ENCODE results near the gene PLA2G4C.

The PLA2G4C gene

GRCh38 chr19:48023011-48023410 is 87.6 kb downstream of the PLA2G4C start:
- TF ChIP-seq CTCF (IDR thresholded peaks at IDR 0.05; ENCODE audit: control insufficient read depth, extremely low read depth, insufficient read depth), result no peak
- no peak for DNase-seq (ENCODE audit: low read depth)
- H3K4me3 ChIP-seq (ENCODE audit: low read depth, low read length), result no peak overlapping the region

GRCh38 chr19:48020686-48021085 is 89.9 kb downstream of the PLA2G4C start:
- no peak for DNase-seq (ENCODE audit: low read depth)
- no peak for TF ChIP-seq CTCF (IDR thresholded peaks at IDR 0.05; ENCODE audit: control insufficient read depth, extremely low read depth, insufficient read depth)
- no peak overlapping the region for H3K4me3 ChIP-seq (ENCODE audit: low read depth, low read length)

- no peak for DNase-seq (ENCODE audit: low read depth)
- H3K4me3 ChIP-seq (ENCODE audit: low read depth, low read length), result no peak overlapping the region
- TF ChIP-seq CTCF (IDR thresholded peaks at IDR 0.05; ENCODE audit: control insufficient read depth, extremely low read depth, insufficient read depth), result no peak
Measured at GRCh38 chr19:48010932-48011758, 99.5 kb downstream of the PLA2G4C start.

- DNase-seq (ENCODE audit: low read depth), result no peak
- TF ChIP-seq CTCF (IDR thresholded peaks at IDR 0.05; ENCODE audit: control insufficient read depth, extremely low read depth, insufficient read depth), result 0 out of 2 replicates have a peak, but pooled peaks have one; percentile 4
- no peak overlapping the region for H3K4me3 ChIP-seq (ENCODE audit: low read depth, low read length)
Measured at GRCh38 chr19:48006762-48007161, 103.9 kb downstream of the PLA2G4C start.

- no peak for TF ChIP-seq CTCF (IDR thresholded peaks at IDR 0.05; ENCODE audit: control insufficient read depth, extremely low read depth, insufficient read depth)
- H3K4me3 ChIP-seq (ENCODE audit: low read depth, low read length), result no peak overlapping the region
- DNase-seq (ENCODE audit: low read depth), result no peak
Measured at GRCh38 chr19:48004236-48004635, 106.4 kb downstream of the PLA2G4C start.

- no peak overlapping the region for H3K4me3 ChIP-seq (ENCODE audit: low read depth, low read length)
- DNase-seq (ENCODE audit: low read depth), result no peak
- no peak for TF ChIP-seq CTCF (IDR thresholded peaks at IDR 0.05; ENCODE audit: control insufficient read depth, extremely low read depth, insufficient read depth)
Measured at GRCh38 chr19:48000846-48001245, 109.8 kb downstream of the PLA2G4C start.

- TF ChIP-seq CTCF (IDR thresholded peaks at IDR 0.05; ENCODE audit: control insufficient read depth, extremely low read depth, insufficient read depth), result no peak
- H3K4me3 ChIP-seq (ENCODE audit: low read depth, low read length), result no peak overlapping the region
- DNase-seq (ENCODE audit: low read depth), result no peak
Measured at GRCh38 chr19:47998800-47999199, 111.8 kb downstream of the PLA2G4C start.

All from LNCaP clone FGC (cell line).